HEK293 (cell line): Measurements from ENCODE around the gene XDH.

Experiments used
- CTCF ChIA-PET: fragments of 350-600 bp; formaldehyde crosslinking; extraction: SDS; loops from one replicate; lab custom pipeline; 2021; ENCODE audit warnings: antibody characterized with exemption; lab: Yijun Ruan, JAX
- POLR2A ChIA-PET: fragments of 300-600 bp; formaldehyde crosslinking; extraction: SDS; loops from one replicate; lab custom pipeline; 2020; ENCODE audit warnings: antibody characterized with exemption, inconsistent platforms; lab: Yijun Ruan, JAX
- H3K27ac ChIP-seq: fragments of 200-500 bp; sonication (Bioruptor generic); 2 replicates; pipeline ENCODE4 v1.5.1; 2014; ENCODE audit warnings: low read depth, low read length, control low read depth, inconsistent platforms; ENCODE audit errors: extremely low read depth
- H3K36me3 ChIP-seq, 2 experiments: fragments of 200-500 bp in 1 of 2; sonication (Bioruptor generic) in 1 of 2; 1 replicate in 1 of 2; 2 replicates in 1 of 2; pipeline ENCODE4 v1.5.1; 2014 to 2017; ENCODE audit warnings: inconsistent platforms in 2 of 2, low read length in 2 of 2; ENCODE audit not compliant: control insufficient read depth in 2 of 2, insufficient read depth in 1 of 2
- H3K4me1 ChIP-seq: fragments of 200-500 bp; sonication (Bioruptor generic); 2 replicates; pipeline ENCODE4 v1.5.1; 2014; ENCODE audit warnings: mild to moderate bottlenecking, low read length, inconsistent platforms; ENCODE audit not compliant: control insufficient read depth, insufficient read depth
- H3K4me3 ChIP-seq: 2 replicates; pipeline ENCODE4 v1.5.1; 2011; ENCODE audit warnings: low read depth, mild to moderate bottlenecking, control low read depth, low read length, moderate library complexity
- H3K9me3 ChIP-seq: fragments of 200-500 bp; sonication (Bioruptor generic); 2 replicates; pipeline ENCODE4 v1.5.1; 2014; ENCODE audit warnings: low read depth, low read length, inconsistent platforms; ENCODE audit not compliant: control insufficient read depth, insufficient read depth
- FEZF1 ChIP-seq: fragments of 450-650 bp; formaldehyde crosslinking; IDR thresholded peaks from 2 replicates; pipeline ENCODE4 v1.5.1; 2016; ENCODE audit warnings: missing biosample characterization, missing genetic modification characterization
- GLIS1 ChIP-seq: fragments of 450-650 bp; formaldehyde crosslinking; IDR thresholded peaks from 2 replicates; pipeline ENCODE4 v1.5.1; 2016; ENCODE audit warnings: missing biosample characterization, missing genetic modification characterization
- OSR2 ChIP-seq: fragments of 450-650 bp; formaldehyde crosslinking; IDR thresholded peaks from 2 replicates; pipeline ENCODE4 v1.5.1; 2016; ENCODE audit warnings: missing biosample characterization, missing genetic modification characterization
- REPIN1 ChIP-seq: fragments of 450-650 bp; formaldehyde crosslinking; IDR thresholded peaks from 2 replicates; pipeline ENCODE4 v1.5.1; 2017; ENCODE audit warnings: missing biosample characterization, missing genetic modification characterization, low read depth
- TCF7L2 ChIP-seq: IDR thresholded peaks from 2 replicates; pipeline ENCODE4 v1.6.1; 2011; ENCODE audit warnings: low read depth, mild to moderate bottlenecking, inconsistent platforms, low read length, moderate library complexity, borderline replicate concordance
- YY1 ChIP-seq: fragments of 450-650 bp; formaldehyde crosslinking; IDR thresholded peaks from 2 replicates; pipeline ENCODE4 v1.5.1; 2018; ENCODE audit warnings: missing biosample characterization, missing genetic modification characterization
- ZFHX2 ChIP-seq: fragments of 450-650 bp; formaldehyde crosslinking; conservative IDR thresholded peaks from 2 replicates; pipeline ENCODE4 v1.5.1; 2016; ENCODE audit warnings: missing biosample characterization, missing genetic modification characterization
- ZNF174 ChIP-seq: fragments of 450-650 bp; formaldehyde crosslinking; IDR thresholded peaks from 2 replicates; pipeline ENCODE4 v1.5.0; 2017; ENCODE audit warnings: missing biosample characterization, mild to moderate bottlenecking, missing genetic modification characterization
- ZNF175 ChIP-seq: fragments of 450-650 bp; formaldehyde crosslinking; IDR thresholded peaks from 2 replicates; pipeline ENCODE4 v1.5.1; 2016; ENCODE audit warnings: missing biosample characterization, missing genetic modification characterization
- ZNF623 ChIP-seq: fragments of 450-650 bp; formaldehyde crosslinking; IDR thresholded peaks from 2 replicates; pipeline ENCODE4 v1.5.1; 2016; ENCODE audit warnings: missing biosample characterization, missing genetic modification characterization
- ZNF626 ChIP-seq: fragments of 450-650 bp; sonication (Bioruptor Pico); formaldehyde crosslinking; IDR thresholded peaks from 2 replicates; pipeline ENCODE4 v1.5.1; 2018; ENCODE audit warnings: missing biosample characterization, missing genetic modification characterization, inconsistent platforms
- ZNF670 ChIP-seq: fragments of 450-650 bp; formaldehyde crosslinking; IDR thresholded peaks from 2 replicates; pipeline ENCODE4 v1.5.1; 2016; ENCODE audit warnings: missing biosample characterization, missing genetic modification characterization, low read depth
- ZNF701 ChIP-seq: fragments of 450-650 bp; formaldehyde crosslinking; IDR thresholded peaks from 2 replicates; pipeline ENCODE4 v1.5.1; 2016; ENCODE audit warnings: missing biosample characterization, missing genetic modification characterization
- ZNF76 ChIP-seq: fragments of 450-650 bp; formaldehyde crosslinking; IDR thresholded peaks from 2 replicates; pipeline ENCODE4; 2016; ENCODE audit warnings: low read depth, missing biosample characterization, missing genetic modification characterization, borderline replicate concordance
- ZNF843 ChIP-seq: fragments of 450-650 bp; formaldehyde crosslinking; IDR thresholded peaks from 2 replicates; pipeline ENCODE4 v1.5.1; 2016; ENCODE audit warnings: missing biosample characterization, missing genetic modification characterization
- TF ChIP-seq, protein P1 (sequence below): fragments of 450-650 bp; formaldehyde crosslinking; IDR thresholded peaks from 2 replicates; pipeline ENCODE4 v1.5.1; 2017; ENCODE audit warnings: missing biosample characterization, missing genetic modification characterization
- TF ChIP-seq, protein P2 (sequence below): fragments of 450-650 bp; formaldehyde crosslinking; IDR thresholded peaks from 2 replicates; pipeline ENCODE4 v1.5.1; 2016; ENCODE audit warnings: missing biosample characterization, missing genetic modification characterization
- TF ChIP-seq, protein P3 (sequence below): fragments of 450-650 bp; formaldehyde crosslinking; IDR thresholded peaks from 2 replicates; pipeline ENCODE4 v1.5.1; 2017; ENCODE audit warnings: missing biosample characterization, mild to moderate bottlenecking, missing genetic modification characterization, moderate library complexity
- TF ChIP-seq, protein P4 (sequence below): fragments of 450-650 bp; formaldehyde crosslinking; IDR thresholded peaks from 2 replicates; pipeline ENCODE4 v1.5.1; 2016; ENCODE audit warnings: missing biosample characterization, missing genetic modification characterization, borderline replicate concordance
- TF ChIP-seq, protein P5 (sequence below): fragments of 450-650 bp; formaldehyde crosslinking; IDR thresholded peaks from 2 replicates; pipeline ENCODE4 v1.5.1; 2017; ENCODE audit warnings: missing biosample characterization, missing genetic modification characterization

XDH gene

DNA sequence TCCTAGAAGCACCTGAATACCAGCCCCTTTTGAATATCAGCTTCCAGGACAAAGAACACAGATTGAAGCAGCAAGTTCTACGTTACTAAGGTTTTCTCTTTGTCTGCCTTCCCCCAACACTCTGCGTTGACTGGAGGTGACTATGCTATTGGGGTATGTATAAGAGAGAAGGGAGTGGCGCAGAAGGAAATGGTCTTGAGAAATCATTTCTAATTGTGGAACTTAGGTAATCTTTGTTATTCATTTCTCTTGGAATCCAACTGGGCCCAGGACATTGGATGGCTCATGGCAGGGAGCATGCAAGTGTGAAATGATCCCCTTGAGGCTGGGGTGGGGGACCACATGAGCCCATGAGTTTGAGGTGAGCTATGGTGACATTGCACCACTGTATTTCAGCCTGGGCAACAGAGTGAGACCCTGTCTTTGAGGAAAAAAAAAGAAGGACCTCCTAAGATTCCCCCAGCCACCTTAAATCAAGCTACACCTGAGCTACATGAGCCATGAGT, 29.7 kb downstream of the XDH start (continued):
- TF ChIP-seq, protein P1, sequence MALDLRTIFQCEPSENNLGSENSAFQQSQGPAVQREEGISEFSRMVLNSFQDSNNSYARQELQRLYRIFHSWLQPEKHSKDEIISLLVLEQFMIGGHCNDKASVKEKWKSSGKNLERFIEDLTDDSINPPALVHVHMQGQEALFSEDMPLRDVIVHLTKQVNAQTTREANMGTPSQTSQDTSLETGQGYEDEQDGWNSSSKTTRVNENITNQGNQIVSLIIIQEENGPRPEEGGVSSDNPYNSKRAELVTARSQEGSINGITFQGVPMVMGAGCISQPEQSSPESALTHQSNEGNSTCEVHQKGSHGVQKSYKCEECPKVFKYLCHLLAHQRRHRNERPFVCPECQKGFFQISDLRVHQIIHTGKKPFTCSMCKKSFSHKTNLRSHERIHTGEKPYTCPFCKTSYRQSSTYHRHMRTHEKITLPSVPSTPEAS (tag by site-specific recombination), result no peak
- no peak for TF ChIP-seq ZNF670 (tag by site-specific recombination)
- no peak for TF ChIP-seq REPIN1 (tag by site-specific recombination)
- TF ChIP-seq, protein P2, sequence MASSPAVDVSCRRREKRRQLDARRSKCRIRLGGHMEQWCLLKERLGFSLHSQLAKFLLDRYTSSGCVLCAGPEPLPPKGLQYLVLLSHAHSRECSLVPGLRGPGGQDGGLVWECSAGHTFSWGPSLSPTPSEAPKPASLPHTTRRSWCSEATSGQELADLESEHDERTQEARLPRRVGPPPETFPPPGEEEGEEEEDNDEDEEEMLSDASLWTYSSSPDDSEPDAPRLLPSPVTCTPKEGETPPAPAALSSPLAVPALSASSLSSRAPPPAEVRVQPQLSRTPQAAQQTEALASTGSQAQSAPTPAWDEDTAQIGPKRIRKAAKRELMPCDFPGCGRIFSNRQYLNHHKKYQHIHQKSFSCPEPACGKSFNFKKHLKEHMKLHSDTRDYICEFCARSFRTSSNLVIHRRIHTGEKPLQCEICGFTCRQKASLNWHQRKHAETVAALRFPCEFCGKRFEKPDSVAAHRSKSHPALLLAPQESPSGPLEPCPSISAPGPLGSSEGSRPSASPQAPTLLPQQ (tag by site-specific recombination), result no peak
- TF ChIP-seq, protein P3, sequence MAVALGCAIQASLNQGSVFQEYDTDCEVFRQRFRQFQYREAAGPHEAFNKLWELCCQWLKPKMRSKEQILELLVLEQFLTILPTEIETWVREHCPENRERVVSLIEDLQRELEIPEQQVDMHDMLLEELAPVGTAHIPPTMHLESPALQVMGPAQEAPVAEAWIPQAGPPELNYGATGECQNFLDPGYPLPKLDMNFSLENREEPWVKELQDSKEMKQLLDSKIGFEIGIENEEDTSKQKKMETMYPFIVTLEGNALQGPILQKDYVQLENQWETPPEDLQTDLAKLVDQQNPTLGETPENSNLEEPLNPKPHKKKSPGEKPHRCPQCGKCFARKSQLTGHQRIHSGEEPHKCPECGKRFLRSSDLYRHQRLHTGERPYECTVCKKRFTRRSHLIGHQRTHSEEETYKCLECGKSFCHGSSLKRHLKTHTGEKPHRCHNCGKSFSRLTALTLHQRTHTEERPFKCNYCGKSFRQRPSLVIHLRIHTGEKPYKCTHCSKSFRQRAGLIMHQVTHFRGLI (tag by site-specific recombination), result no peak
- TF ChIP-seq ZNF174 (tag by site-specific recombination), result no peak

DNA sequence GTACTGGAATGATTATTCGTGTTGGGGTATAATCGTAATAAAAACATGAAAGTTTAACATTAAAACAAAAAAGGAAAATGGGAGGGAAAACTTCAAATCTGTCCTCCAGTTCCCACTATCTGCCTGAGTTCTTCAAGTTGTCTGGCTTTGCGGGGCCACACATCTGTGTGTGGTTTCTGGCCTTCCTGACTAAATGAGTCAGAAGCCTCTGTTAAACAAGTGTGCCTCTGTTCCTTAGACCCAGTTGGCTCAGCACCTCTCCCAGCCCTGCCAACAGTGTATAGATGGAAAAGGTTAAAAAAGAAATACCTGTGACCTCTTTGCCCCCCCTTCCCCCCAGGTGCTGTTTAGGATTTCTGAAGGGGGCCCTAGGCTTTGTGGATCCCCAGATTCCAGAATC, 30.2 kb downstream of the XDH start:
- CTCF ChIA-PET, result interaction anchor here (0.6 to 3.8 kb wide), 4 partner anchors 18 to 214 kb away, joined by 3 to 15 read pairs (median 4); no protein-coding TSS in a partner anchor
- no peaks in the 10 kb centered on the region for H3K36me3 ChIP-seq
- no peak for TF ChIP-seq ZNF623 (tag by site-specific recombination)
- TF ChIP-seq FEZF1 (tag by site-specific recombination), result no peak
- no peak for TF ChIP-seq YY1 (tag by site-specific recombination)
- TF ChIP-seq, protein P4, sequence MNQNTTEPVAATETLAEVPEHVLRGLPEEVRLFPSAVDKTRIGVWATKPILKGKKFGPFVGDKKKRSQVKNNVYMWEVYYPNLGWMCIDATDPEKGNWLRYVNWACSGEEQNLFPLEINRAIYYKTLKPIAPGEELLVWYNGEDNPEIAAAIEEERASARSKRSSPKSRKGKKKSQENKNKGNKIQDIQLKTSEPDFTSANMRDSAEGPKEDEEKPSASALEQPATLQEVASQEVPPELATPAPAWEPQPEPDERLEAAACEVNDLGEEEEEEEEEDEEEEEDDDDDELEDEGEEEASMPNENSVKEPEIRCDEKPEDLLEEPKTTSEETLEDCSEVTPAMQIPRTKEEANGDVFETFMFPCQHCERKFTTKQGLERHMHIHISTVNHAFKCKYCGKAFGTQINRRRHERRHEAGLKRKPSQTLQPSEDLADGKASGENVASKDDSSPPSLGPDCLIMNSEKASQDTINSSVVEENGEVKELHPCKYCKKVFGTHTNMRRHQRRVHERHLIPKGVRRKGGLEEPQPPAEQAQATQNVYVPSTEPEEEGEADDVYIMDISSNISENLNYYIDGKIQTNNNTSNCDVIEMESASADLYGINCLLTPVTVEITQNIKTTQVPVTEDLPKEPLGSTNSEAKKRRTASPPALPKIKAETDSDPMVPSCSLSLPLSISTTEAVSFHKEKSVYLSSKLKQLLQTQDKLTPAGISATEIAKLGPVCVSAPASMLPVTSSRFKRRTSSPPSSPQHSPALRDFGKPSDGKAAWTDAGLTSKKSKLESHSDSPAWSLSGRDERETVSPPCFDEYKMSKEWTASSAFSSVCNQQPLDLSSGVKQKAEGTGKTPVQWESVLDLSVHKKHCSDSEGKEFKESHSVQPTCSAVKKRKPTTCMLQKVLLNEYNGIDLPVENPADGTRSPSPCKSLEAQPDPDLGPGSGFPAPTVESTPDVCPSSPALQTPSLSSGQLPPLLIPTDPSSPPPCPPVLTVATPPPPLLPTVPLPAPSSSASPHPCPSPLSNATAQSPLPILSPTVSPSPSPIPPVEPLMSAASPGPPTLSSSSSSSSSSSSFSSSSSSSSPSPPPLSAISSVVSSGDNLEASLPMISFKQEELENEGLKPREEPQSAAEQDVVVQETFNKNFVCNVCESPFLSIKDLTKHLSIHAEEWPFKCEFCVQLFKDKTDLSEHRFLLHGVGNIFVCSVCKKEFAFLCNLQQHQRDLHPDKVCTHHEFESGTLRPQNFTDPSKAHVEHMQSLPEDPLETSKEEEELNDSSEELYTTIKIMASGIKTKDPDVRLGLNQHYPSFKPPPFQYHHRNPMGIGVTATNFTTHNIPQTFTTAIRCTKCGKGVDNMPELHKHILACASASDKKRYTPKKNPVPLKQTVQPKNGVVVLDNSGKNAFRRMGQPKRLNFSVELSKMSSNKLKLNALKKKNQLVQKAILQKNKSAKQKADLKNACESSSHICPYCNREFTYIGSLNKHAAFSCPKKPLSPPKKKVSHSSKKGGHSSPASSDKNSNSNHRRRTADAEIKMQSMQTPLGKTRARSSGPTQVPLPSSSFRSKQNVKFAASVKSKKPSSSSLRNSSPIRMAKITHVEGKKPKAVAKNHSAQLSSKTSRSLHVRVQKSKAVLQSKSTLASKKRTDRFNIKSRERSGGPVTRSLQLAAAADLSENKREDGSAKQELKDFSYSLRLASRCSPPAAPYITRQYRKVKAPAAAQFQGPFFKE (tag by site-specific recombination), result no peak
- TF ChIP-seq ZNF175, result no peak
- TF ChIP-seq, protein P5, sequence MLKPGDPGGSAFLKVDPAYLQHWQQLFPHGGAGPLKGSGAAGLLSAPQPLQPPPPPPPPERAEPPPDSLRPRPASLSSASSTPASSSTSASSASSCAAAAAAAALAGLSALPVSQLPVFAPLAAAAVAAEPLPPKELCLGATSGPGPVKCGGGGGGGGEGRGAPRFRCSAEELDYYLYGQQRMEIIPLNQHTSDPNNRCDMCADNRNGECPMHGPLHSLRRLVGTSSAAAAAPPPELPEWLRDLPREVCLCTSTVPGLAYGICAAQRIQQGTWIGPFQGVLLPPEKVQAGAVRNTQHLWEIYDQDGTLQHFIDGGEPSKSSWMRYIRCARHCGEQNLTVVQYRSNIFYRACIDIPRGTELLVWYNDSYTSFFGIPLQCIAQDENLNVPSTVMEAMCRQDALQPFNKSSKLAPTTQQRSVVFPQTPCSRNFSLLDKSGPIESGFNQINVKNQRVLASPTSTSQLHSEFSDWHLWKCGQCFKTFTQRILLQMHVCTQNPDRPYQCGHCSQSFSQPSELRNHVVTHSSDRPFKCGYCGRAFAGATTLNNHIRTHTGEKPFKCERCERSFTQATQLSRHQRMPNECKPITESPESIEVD (tag by site-specific recombination), result no peak
- no peak for TF ChIP-seq OSR2 (tag by site-specific recombination)
- TF ChIP-seq ZNF174 (tag by site-specific recombination), result no peak
- TF ChIP-seq ZNF701, result no peak
- no peak for TF ChIP-seq ZNF76 (tag by site-specific recombination)
- TF ChIP-seq ZFHX2, result no peak
- TF ChIP-seq GLIS1 (tag by site-specific recombination), result no peak
- no peak for TF ChIP-seq ZNF626
- TF ChIP-seq ZNF843 (tag by site-specific recombination), result no peak
- no peak for TF ChIP-seq TCF7L2
- no peaks in the 10 kb centered on the region for H3K9me3 ChIP-seq
- no peak overlapping the region for H3K4me3 ChIP-seq
- POLR2A ChIA-PET, result no interaction called here
- H3K4me1 ChIP-seq, result 0 out of 2 replicates have a peak, but pooled peaks cover 2% of the 10 kb centered on the region
- H3K27ac ChIP-seq, result no peak overlapping the region
